GM12878 (cell line): Measurements from ENCODE around the gene UBAC2. TPM values are rescaled to one million over a fixed set of nuclear protein-coding genes. Genes with fewer than 3 reads are reported as not detected.

Source experiments
- ATAC-seq: fragments of 200-7000 bp; cut with Tn5 transposase; 3 replicates; pipeline ENCODE4 v1.9.1; 2020; ENCODE audit warnings: mild to moderate bottlenecking, moderate library complexity
- BruUV-seq: library from RNA; stranded (reverse); fragments of 400-500 nt; replicated peaks from 2 replicates; lab custom pipeline; 2021; lab: Mats Ljungman, UMichigan
- CTCF ChIA-PET: fragments of 300-600 bp; sonication (Branson Sonifier 250); formaldehyde crosslinking; extraction: SDS; loops from one replicate; lab custom pipeline; 2021; ENCODE audit warnings: inconsistent platforms; lab: Yijun Ruan, JAX
- POLR2A ChIA-PET: fragments of 350-600 bp; formaldehyde crosslinking; extraction: SDS; loops from one replicate; lab custom pipeline; 2021; ENCODE audit warnings: inconsistent platforms; lab: Charles Lee
- RAD21 ChIA-PET: fragments of 300-600 bp; sonication (Branson Sonifier 250); formaldehyde crosslinking; loops from one replicate; lab custom pipeline; 2023; ENCODE audit warnings: antibody characterized with exemption; ENCODE audit not compliant: unreplicated experiment; lab: Charles Lee
- SMC1A ChIA-PET: fragments of 300-600 bp; sonication (Branson Sonifier 250); formaldehyde crosslinking; loops from one replicate; lab custom pipeline; 2023; ENCODE audit not compliant: unreplicated experiment, uncharacterized antibody; lab: Charles Lee
- DNase-seq: peaks from one replicate; pipeline ENCODE4 v3.0.0-alpha.2; 2011; ENCODE audit warnings: low read depth, low spot score
- FAIRE-seq: peaks from 3 replicates; lab custom pipeline; 2011; peaks lifted over from hg19 to GRCh38; lab: Jason Lieb, UNC
- H2AFZ ChIP-seq: 2 replicates; pipeline ENCODE4 v1.6.0; 2011; ENCODE audit warnings: low read depth, low read length, control low read depth; ENCODE audit not compliant: control insufficient read depth
- H3K27ac ChIP-seq: 2 replicates; pipeline ENCODE4 v1.5.1; 2011; ENCODE audit warnings: control low read depth; ENCODE audit not compliant: control insufficient read depth, insufficient read depth
- H3K27me3 ChIP-seq, 2 experiments: replicated peaks in 1 of 2; 2 replicates each; pipeline versions ENCODE4 v1.6.0 to v1.6.1; 2011; ENCODE audit warnings: low read length in 1 of 2; ENCODE audit not compliant: control insufficient read depth in 2 of 2, insufficient read depth in 2 of 2
- H3K36me3 ChIP-seq, 2 experiments: 2 replicates each; pipeline ENCODE4 v1.5.1; 2011; ENCODE audit warnings: low read length in 1 of 2; ENCODE audit not compliant: control insufficient read depth in 2 of 2, insufficient read depth in 2 of 2
- H3K4me1 ChIP-seq: 2 replicates; pipeline ENCODE4 v1.6.1; 2011; ENCODE audit warnings: mild to moderate bottlenecking, low read length, moderate library complexity, mixed read lengths; ENCODE audit not compliant: control insufficient read depth, insufficient read depth
- H3K4me2 ChIP-seq: 2 replicates; pipeline ENCODE4 v1.6.0; 2011; ENCODE audit warnings: control low read depth; ENCODE audit not compliant: control insufficient read depth, insufficient read depth
- H3K4me3 ChIP-seq: fragments of 200-600 bp; sonication (generic); 2 replicates; pipeline ENCODE4 v1.5.1; 2016
- H3K79me2 ChIP-seq: 2 replicates; pipeline ENCODE4 v1.6.0; 2011; ENCODE audit warnings: low read length; ENCODE audit not compliant: control insufficient read depth, insufficient read depth
- H3K9ac ChIP-seq: 2 replicates; pipeline ENCODE4 v1.8.0; 2011; ENCODE audit warnings: low read length, control low read depth, mixed read lengths; ENCODE audit not compliant: control insufficient read depth, insufficient read depth
- H3K9me3 ChIP-seq: replicated peaks from 3 replicates; pipeline ENCODE4 v1.5.1; 2011; ENCODE audit warnings: mild to moderate bottlenecking, low read length; ENCODE audit not compliant: control insufficient read depth, insufficient read depth
- H4K20me1 ChIP-seq: 2 replicates; pipeline ENCODE4 v1.6.0; 2011; ENCODE audit not compliant: control insufficient read depth, insufficient read depth
- DPF2 ChIP-seq: fragments of 450-650 bp; IDR thresholded peaks from 2 replicates; pipeline ENCODE4 v1.6.1; 2017; ENCODE audit warnings: mild to moderate bottlenecking
- ESRRA ChIP-seq: IDR thresholded peaks from 2 replicates; pipeline ENCODE4 v1.6.1; 2012; ENCODE audit warnings: mild to moderate bottlenecking, low read length, improper control_type of control experiment
- GABPA ChIP-seq: IDR thresholded peaks from 2 replicates; pipeline ENCODE4 v1.6.1; 2014; ENCODE audit warnings: antibody characterized with exemption, low read depth, mild to moderate bottlenecking, inconsistent platforms
- PAX5 ChIP-seq: IDR thresholded peaks from 2 replicates; pipeline ENCODE4 v1.6.1; 2011; ENCODE audit warnings: low read depth, low read length, borderline replicate concordance
- SMC3 ChIP-seq: IDR thresholded peaks from 2 replicates; pipeline ENCODE4 v1.6.1; 2011; ENCODE audit warnings: low read length, improper control_type of control experiment, borderline replicate concordance
- YBX1 ChIP-seq: fragments of 450-650 bp; IDR thresholded peaks from 2 replicates; pipeline ENCODE4 v1.6.1; 2016; ENCODE audit warnings: antibody characterized with exemption
- ZNF24 ChIP-seq: fragments of 450-650 bp; IDR thresholded peaks from 2 replicates; pipeline ENCODE4 v1.6.1; 2017; ENCODE audit warnings: antibody characterized with exemption, mild to moderate bottlenecking
- ZNF384 ChIP-seq: IDR thresholded peaks from 2 replicates; pipeline ENCODE4 v1.6.1; 2012; ENCODE audit warnings: low read depth, mild to moderate bottlenecking, low read length, improper control_type of control experiment, borderline replicate concordance
- WGBS: methylation state at CpG from one replicate; pipeline ENCODE4 v1.1.6; 2016; ENCODE audit warnings: low lambda C conversion rate; ENCODE audit not compliant: insufficient replicate concordance, insufficient coverage; ENCODE audit errors: missing lambda C conversion rate; 5-methylcytosine and 5-hydroxymethylcytosine counted together
- in situ Hi-C: fragments of 300-500 bp; cut with MboI; formaldehyde crosslinking; loops from 9 replicates; pipeline ENCODE4 v1.14.3; 2018; ENCODE audit warnings: mixed read lengths
- intact Hi-C: fragments of 100-400 bp; cut with micrococcal nuclease; formaldehyde crosslinking; loops from one replicate; pipeline ENCODE4 v1.14.2; 2022; ENCODE audit not compliant: unreplicated experiment
- polyA plus RNA-seq, 11 experiments: library from polyadenylated mRNA; depleted of rRNA in 4 of 11; unstranded in 6 of 11; stranded (reverse) in 5 of 11; fragments of >200 nt; fragmentation: Nextera tagmentation in 4 of 11; fragmentation: Illumina TruSeq in 1 of 11; extraction: Ambion mirVana in 4 of 11; extraction: Trizol in 1 of 11; gene quantifications; 1 replicate in 1 of 11; 2 replicates in 10 of 11; pipeline versions ENCODE4 v1.2.1 to v1.2.3, GENCODE V29; 2011 to 2016; ENCODE audit warnings: inconsistent platforms in 2 of 11, missing spikeins in 2 of 11, low read depth in 1 of 11
- total RNA-seq, 4 experiments: library from RNA; depleted of rRNA in 3 of 4; stranded (reverse); fragments of >200 nt in 3 of 4; fragmentation: Illumina TruSeq in 1 of 4; extraction: Trizol in 1 of 4; gene quantifications; 2 replicates each; pipeline versions ENCODE4 v1.2.1 to v1.2.3, GENCODE V29; 2013 to 2021
- TF ChIP-seq, protein P1 (sequence below): fragments of 450-650 bp; conservative IDR thresholded peaks from 2 replicates; pipeline ENCODE4 v1.6.1; 2017; ENCODE audit warnings: mild to moderate bottlenecking, moderate library complexity
- TF ChIP-seq, protein P2 (sequence below): IDR thresholded peaks from 2 replicates; pipeline ENCODE4 v1.6.1; 2011; ENCODE audit warnings: low read depth, mild to moderate bottlenecking, low read length, moderate library complexity, borderline replicate concordance; ENCODE audit errors: extremely low read depth
- TF ChIP-seq, protein P3 (sequence below): IDR thresholded peaks from 2 replicates; pipeline ENCODE4 v1.6.1; 2011; ENCODE audit warnings: low read depth, low read length, improper control_type of control experiment, borderline replicate concordance
- TF ChIP-seq, protein P4 (sequence below): IDR thresholded peaks from 2 replicates; pipeline ENCODE4 v1.6.1; 2012; ENCODE audit warnings: low read length, inconsistent platforms
- TF ChIP-seq, protein P5 (sequence below): fragments of 450-650 bp; IDR thresholded peaks from 2 replicates; pipeline ENCODE4 v1.6.1; 2016; ENCODE audit warnings: mild to moderate bottlenecking

Gene UBAC2
- total and polyA plus RNA-seq, 10 of the 15 experiments (the other 5 are each of a cell fraction or from before 2014, with no cell fraction given) = 3.0 to 54.6 (median 17.4) TPM

DNA sequence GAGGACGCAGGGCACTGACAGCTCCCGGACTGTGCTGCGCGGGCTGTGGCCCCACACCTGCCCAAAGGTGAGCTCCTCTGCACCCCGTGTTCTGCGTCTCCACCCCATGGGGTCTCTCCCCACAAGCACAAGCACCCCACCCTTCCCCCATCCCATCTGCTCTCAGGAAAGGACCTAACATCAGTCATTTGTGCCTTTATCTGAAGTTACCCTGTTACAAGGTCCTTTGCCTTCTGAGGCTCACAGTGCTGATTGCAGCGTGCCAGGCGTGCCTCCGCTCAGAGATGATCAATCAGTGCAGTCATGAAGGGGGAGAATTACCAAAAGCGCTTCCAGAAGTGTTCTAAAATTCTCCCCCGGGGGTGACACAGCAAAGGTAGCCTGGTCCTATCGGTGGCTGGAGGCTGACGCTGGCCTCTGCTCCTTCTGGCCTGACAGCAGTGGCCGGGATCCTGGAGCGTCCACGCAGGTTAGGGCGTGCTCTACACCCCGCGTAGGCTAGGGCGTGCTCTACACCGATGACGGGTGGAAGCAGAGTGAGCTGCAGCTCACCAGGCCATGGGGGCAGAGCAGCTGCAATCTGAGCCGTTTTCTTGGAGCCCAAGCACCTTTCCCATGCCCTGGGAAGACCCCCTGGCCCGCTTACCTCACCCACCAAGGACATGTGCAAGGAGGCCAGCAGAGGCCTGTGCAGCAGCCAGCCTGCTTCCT, 215.9 kb downstream of the UBAC2 start (continued):
- no peak for TF ChIP-seq DPF2

DNA sequence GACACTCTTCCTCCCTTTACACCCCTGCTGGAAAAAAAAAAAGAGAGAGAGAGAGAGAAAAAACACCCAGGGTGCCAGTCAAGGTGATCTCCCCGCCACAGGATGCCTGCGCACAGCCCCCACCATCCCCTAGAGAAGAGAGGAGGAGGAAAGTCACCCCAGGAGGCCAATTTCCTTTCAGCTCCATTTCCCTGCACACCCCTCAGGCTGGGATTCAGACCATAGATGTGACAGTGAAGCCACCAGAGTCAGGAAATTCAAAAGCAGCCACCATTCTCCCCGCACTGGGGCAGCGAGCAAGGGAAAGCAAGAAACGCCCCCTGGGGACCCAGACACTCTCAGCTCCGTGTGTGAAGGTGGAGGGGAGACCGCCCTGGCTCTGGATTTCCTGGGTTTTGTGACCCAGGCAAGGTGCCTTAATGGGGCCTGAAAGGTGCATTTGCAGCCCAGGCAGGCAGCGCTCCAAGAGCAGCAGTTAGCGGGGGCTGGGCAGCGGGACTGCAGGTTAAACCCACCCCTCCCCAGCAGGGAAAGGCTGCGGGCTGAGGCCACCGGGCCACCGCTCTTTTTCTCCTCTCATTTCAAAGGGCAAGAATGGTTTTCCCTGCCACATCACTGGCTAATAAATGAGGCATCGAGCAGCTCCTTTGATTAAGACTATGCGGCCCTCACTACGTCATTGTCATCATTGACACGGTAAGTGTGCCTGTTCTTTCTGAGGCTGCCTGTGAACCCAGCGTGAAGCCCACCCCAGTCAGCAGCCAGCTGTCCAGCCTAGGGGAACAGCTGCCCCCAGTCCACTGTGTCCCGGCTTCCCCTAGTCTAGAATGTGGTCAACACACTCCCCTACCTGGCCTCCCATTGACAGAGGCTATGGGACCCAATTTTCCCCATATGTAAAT, 216.8 kb downstream of the UBAC2 start:
- peaks cover 40% of the 10 kb centered on the region for H3K4me1 ChIP-seq
- no peak overlapping the region for H2AFZ ChIP-seq
- no peak for TF ChIP-seq ZNF384
- no peak for TF ChIP-seq PAX5
- no peak for TF ChIP-seq YBX1
- TF ChIP-seq, protein P1, sequence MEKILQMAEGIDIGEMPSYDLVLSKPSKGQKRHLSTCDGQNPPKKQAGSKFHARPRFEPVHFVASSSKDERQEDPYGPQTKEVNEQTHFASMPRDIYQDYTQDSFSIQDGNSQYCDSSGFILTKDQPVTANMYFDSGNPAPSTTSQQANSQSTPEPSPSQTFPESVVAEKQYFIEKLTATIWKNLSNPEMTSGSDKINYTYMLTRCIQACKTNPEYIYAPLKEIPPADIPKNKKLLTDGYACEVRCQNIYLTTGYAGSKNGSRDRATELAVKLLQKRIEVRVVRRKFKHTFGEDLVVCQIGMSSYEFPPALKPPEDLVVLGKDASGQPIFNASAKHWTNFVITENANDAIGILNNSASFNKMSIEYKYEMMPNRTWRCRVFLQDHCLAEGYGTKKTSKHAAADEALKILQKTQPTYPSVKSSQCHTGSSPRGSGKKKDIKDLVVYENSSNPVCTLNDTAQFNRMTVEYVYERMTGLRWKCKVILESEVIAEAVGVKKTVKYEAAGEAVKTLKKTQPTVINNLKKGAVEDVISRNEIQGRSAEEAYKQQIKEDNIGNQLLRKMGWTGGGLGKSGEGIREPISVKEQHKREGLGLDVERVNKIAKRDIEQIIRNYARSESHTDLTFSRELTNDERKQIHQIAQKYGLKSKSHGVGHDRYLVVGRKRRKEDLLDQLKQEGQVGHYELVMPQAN = no peak
- TF ChIP-seq, protein P2, sequence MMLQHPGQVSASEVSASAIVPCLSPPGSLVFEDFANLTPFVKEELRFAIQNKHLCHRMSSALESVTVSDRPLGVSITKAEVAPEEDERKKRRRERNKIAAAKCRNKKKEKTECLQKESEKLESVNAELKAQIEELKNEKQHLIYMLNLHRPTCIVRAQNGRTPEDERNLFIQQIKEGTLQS = no peak
- no peak for TF ChIP-seq ZNF24
- TF ChIP-seq, protein P3, sequence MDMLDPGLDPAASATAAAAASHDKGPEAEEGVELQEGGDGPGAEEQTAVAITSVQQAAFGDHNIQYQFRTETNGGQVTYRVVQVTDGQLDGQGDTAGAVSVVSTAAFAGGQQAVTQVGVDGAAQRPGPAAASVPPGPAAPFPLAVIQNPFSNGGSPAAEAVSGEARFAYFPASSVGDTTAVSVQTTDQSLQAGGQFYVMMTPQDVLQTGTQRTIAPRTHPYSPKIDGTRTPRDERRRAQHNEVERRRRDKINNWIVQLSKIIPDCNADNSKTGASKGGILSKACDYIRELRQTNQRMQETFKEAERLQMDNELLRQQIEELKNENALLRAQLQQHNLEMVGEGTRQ = no peak
- TF ChIP-seq, protein P4, sequence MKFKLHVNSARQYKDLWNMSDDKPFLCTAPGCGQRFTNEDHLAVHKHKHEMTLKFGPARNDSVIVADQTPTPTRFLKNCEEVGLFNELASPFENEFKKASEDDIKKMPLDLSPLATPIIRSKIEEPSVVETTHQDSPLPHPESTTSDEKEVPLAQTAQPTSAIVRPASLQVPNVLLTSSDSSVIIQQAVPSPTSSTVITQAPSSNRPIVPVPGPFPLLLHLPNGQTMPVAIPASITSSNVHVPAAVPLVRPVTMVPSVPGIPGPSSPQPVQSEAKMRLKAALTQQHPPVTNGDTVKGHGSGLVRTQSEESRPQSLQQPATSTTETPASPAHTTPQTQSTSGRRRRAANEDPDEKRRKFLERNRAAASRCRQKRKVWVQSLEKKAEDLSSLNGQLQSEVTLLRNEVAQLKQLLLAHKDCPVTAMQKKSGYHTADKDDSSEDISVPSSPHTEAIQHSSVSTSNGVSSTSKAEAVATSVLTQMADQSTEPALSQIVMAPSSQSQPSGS = no peak
- no peak for TF ChIP-seq ESRRA
- no peak for TF ChIP-seq GABPA
- TF ChIP-seq, protein P5, sequence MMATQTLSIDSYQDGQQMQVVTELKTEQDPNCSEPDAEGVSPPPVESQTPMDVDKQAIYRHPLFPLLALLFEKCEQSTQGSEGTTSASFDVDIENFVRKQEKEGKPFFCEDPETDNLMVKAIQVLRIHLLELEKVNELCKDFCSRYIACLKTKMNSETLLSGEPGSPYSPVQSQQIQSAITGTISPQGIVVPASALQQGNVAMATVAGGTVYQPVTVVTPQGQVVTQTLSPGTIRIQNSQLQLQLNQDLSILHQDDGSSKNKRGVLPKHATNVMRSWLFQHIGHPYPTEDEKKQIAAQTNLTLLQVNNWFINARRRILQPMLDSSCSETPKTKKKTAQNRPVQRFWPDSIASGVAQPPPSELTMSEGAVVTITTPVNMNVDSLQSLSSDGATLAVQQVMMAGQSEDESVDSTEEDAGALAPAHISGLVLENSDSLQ = no peak
- no peak for TF ChIP-seq SMC3
- TF ChIP-seq, all 136 proteins: peak for 0
- no peak for ATAC-seq
- Histone ChIP-seq H3K36me3 (no peaks in the 10 kb centered on the region), H4K20me1 (no peaks in the 10 kb centered on the region), H3K4me2 (no peak overlapping the region), H3K4me3 (no peak overlapping the region), H3K79me2 (no peaks in the 10 kb centered on the region; the same call in 1 of the 2 replicates), H3K9me3 (peaks cover 1% of the 10 kb centered on the region; the same call in 1 of the 3 replicates), H3K9ac (no peak overlapping the region), H3K27me3 (no peaks in the 10 kb centered on the region), H3K27ac (no peak overlapping the region)
- no peak for DNase-seq
- intact Hi-C loops (no loop called here), in situ Hi-C loops (no loop called here)
- 75% methylated on average over 19 of the region's 19 CpGs for WGBS
- FAIRE-seq = no peak
- no TSS peak for BruUV-seq
- CTCF ChIA-PET = interaction anchor here (0.6 to 6.6 kb wide), 4 partner anchors 18 to 148 kb away, joined by 3 to 65 read pairs (median 46); no protein-coding TSS in a partner anchor
- POLR2A ChIA-PET = interaction anchor here (1.1 kb wide), 1 partner anchor 17 kb away, joined by 6 read pairs; no protein-coding TSS in a partner anchor
- SMC1A ChIA-PET = interaction anchor here (1.0 to 9.9 kb wide), 4 partner anchors 14 to 36 kb away, joined by 3 to 111 read pairs (median 27); no protein-coding TSS in a partner anchor
- RAD21 ChIA-PET = interaction anchor here (2.0 to 4.3 kb wide), 2 partner anchors 18 to 30 kb away, joined by 7 to 43 read pairs; no protein-coding TSS in a partner anchor
